ENCODE data around the gene AIDA. TPM values are rescaled to one million over a fixed set of nuclear protein-coding genes. Genes with fewer than 3 reads are reported as not detected.

Gene AIDA
- total and polyA plus RNA-seq, 2 donors (not counting 1 experiment from before 2014, with no cell fraction given): 41.7 to 77.7 TPM

- Histone ChIP-seq H3K4me1 (ENCODE audit: control insufficient read depth in 2 of 2, insufficient read depth in 2 of 2, low read length in 2 of 2) (peaks cover 17 to 18% of the 10 kb centered on the region in 2 donors), H3K27ac (ENCODE audit: low read length in 2 of 2) (no peak overlapping the region), H3K36me3 (replicated peaks in 1 of 2; ENCODE audit: control extremely low read depth in 1 of 2, control insufficient read depth in 1 of 2, extremely low read depth in 1 of 2, insufficient read depth in 2 of 2, low read length in 1 of 2) (peaks cover 0 to 23% of the 10 kb centered on the region in 2 experiments), H3K9me3 (ENCODE audit: control extremely low read depth in 1 of 3, control insufficient read depth in 2 of 3, insufficient read depth in 1 of 3, low read length in 2 of 3) (no peaks in the 10 kb centered on the region), H3K4me3 (ENCODE audit: control extremely low read depth in 1 of 5, extremely low read depth in 1 of 5, insufficient read depth in 1 of 5, low read depth in 2 of 5, low read length in 4 of 5) (no peak overlapping the region), H3K79me2 (ENCODE audit: control insufficient read depth, insufficient read depth, low read length) (peaks cover 16% of the 10 kb centered on the region), H3K4me2 (replicated peaks; ENCODE audit: low read depth, low read length, poor library complexity, severe bottlenecking) (no peak overlapping the region), H4K20me1 (ENCODE audit: control insufficient read depth, insufficient read depth, low read length, poor library complexity, severe bottlenecking) (no peaks in the 10 kb centered on the region), H3K27me3 (replicated peaks in 1 of 4; ENCODE audit: control extremely low read depth in 1 of 4, control insufficient read depth in 3 of 4, insufficient read depth in 4 of 4, low read length in 3 of 4) (peaks cover 0 to 2% (median 0%) of the 10 kb centered on the region in 4 experiments), H2AFZ (ENCODE audit: insufficient read depth, low read depth, low read length, poor library complexity, severe bottlenecking) (no peak overlapping the region), H3K9ac (ENCODE audit: low read length) (no peak overlapping the region)
- TF ChIP-seq CTCF (IDR thresholded peaks at IDR 0.05) (no peak), EZH2 (IDR thresholded peaks at IDR 0.05; ENCODE audit: borderline replicate concordance, insufficient read depth, low read depth, low read length, poor library complexity, severe bottlenecking) (no peak)
- WGBS (ENCODE audit: insufficient coverage): 80% methylated on average over 1 of the region's 2 CpGs
- no peak for ATAC-seq (ENCODE audit: low read depth)
- Mint-ChIP-seq H3K9me3 (ENCODE audit: insufficient read depth) (no peaks in the 10 kb centered on the region), H3K4me1 (peaks cover 29% of the 10 kb centered on the region), H3K4me3 (no peak overlapping the region), H3K27me3 (peaks cover 1% of the 10 kb centered on the region), H3K27ac (no peak overlapping the region)
- no peak for DNase-seq
- ChIA-PET POLR2A (interaction anchor here (2.5 kb wide), 1 partner anchor 23 kb away, joined by 12 read pairs; no protein-coding TSS in a partner anchor), CTCF (interaction anchor here (0.6 to 4.2 kb wide), 3 partner anchors 10 to 156 kb away, joined by 3 to 30 read pairs (median 10); no protein-coding TSS in a partner anchor)
- intact Hi-C loops (cut with micrococcal nuclease): no loop called here
Measured at GRCh38 chr1:222620566-222620965, 91.7 kb downstream of the AIDA start.

- no peak overlapping the region for H3K27ac ChIP-seq (ENCODE audit: low read length in 2 of 2)
- intact Hi-C loops (cut with micrococcal nuclease): loop anchor here (1.0 to 2.0 kb wide), 2 partner anchors 16 to 154 kb away; no protein-coding TSS in a partner anchor
- WGBS (ENCODE audit: insufficient coverage): 24% methylated on average over 15 of the region's 20 CpGs
Measured at GRCh38 chr1:222618880-222619596, 93.3 kb downstream of the AIDA start.

More at GRCh38 chr1:222618880-222619596, 93.3 kb downstream of the AIDA start:
- peaks cover 17 to 18% of the 10 kb centered on the region in 2 donors for H3K4me1 ChIP-seq (ENCODE audit: control insufficient read depth in 2 of 2, insufficient read depth in 2 of 2, low read length in 2 of 2)
- DNase-seq (no peak), ATAC-seq (ENCODE audit: low read depth) (no peak)
- H3K27me3 ChIP-seq (replicated peaks in 1 of 4; ENCODE audit: control extremely low read depth in 1 of 4, control insufficient read depth in 3 of 4, insufficient read depth in 4 of 4, low read length in 3 of 4): peaks cover 0 to 10% (median 4%) of the 10 kb centered on the region in 4 experiments
- CTCF ChIA-PET: interaction anchor here (2.2 to 4.2 kb wide), 2 partner anchors 14 to 155 kb away, joined by 10 to 30 read pairs; no protein-coding TSS in a partner anchor
- H3K79me2 ChIP-seq (ENCODE audit: control insufficient read depth, insufficient read depth, low read length): peaks cover 16% of the 10 kb centered on the region
- H3K9ac ChIP-seq (ENCODE audit: low read length): peak overlapping the region; percentile 84
- Mint-ChIP-seq H3K4me1 (peaks cover 29% of the 10 kb centered on the region), H3K9me3 (ENCODE audit: insufficient read depth) (no peaks in the 10 kb centered on the region), H3K27me3 (peaks cover 13% of the 10 kb centered on the region), H3K27ac (peak overlapping the region; percentile 87), H3K4me3 (peak overlapping the region; percentile 89)
- H3K9me3 ChIP-seq (ENCODE audit: control extremely low read depth in 1 of 3, control insufficient read depth in 2 of 3, insufficient read depth in 1 of 3, low read length in 2 of 3): no peaks in the 10 kb centered on the region
- peaks cover 0 to 14% of the 10 kb centered on the region in 2 experiments for H3K36me3 ChIP-seq (replicated peaks in 1 of 2; ENCODE audit: control extremely low read depth in 1 of 2, control insufficient read depth in 1 of 2, extremely low read depth in 1 of 2, insufficient read depth in 2 of 2, low read length in 1 of 2)
- H3K4me2 ChIP-seq (replicated peaks; ENCODE audit: low read depth, low read length, poor library complexity, severe bottlenecking): peak overlapping the region; percentile 88
- POLR2A ChIA-PET: interaction anchor here (1.7 to 2.5 kb wide), 2 partner anchors 15 to 25 kb away, joined by 7 to 12 read pairs; no protein-coding TSS in a partner anchor
- TF ChIP-seq CTCF (IDR thresholded peaks at IDR 0.05) (no peak), EZH2 (IDR thresholded peaks at IDR 0.05; ENCODE audit: borderline replicate concordance, insufficient read depth, low read depth, low read length, poor library complexity, severe bottlenecking) (no peak)
- no peaks in the 10 kb centered on the region for H4K20me1 ChIP-seq (ENCODE audit: control insufficient read depth, insufficient read depth, low read length, poor library complexity, severe bottlenecking)
- peak overlapping the region; percentile 94 for H2AFZ ChIP-seq (ENCODE audit: insufficient read depth, low read depth, low read length, poor library complexity, severe bottlenecking)
- peak overlapping the region; percentile 3 to 82 (median 80) for H3K4me3 ChIP-seq (ENCODE audit: control extremely low read depth in 1 of 5, extremely low read depth in 1 of 5, insufficient read depth in 1 of 5, low read depth in 2 of 5, low read length in 4 of 5)
